B cell (primary cell): ENCODE measurements around the gene RS1. TPM values are rescaled to one million over a fixed set of nuclear protein-coding genes. Genes with fewer than 3 reads are reported as not detected.

Source experiments
- ATAC-seq: fragments of 200-7000 bp; cut with Tn5 transposase; one replicate; pipeline ENCODE4 v1.10.0; 2021; ENCODE audit warnings: low read depth, mild to moderate bottlenecking, moderate number of reproducible peaks, moderate library complexity
- CTCF ChIA-PET: fragments of 350-600 bp; sonication (Branson Sonifier 250); formaldehyde crosslinking; loops from one replicate; lab custom pipeline; 2021; ENCODE audit warnings: antibody characterized with exemption, inconsistent platforms; lab: Charles Lee
- POLR2A ChIA-PET: fragments of 350-600 bp; sonication (Branson Sonifier 250); formaldehyde crosslinking; loops from one replicate; lab custom pipeline; 2021; ENCODE audit warnings: antibody characterized with exemption; lab: Charles Lee
- DNase-seq: peaks from one replicate; pipeline ENCODE4 v3.0.0; 2013
- H2AFZ ChIP-seq: 2 replicates; pipeline ENCODE4 v1.6.1; 2012; ENCODE audit warnings: mild to moderate bottlenecking, low read depth, low read length; ENCODE audit not compliant: insufficient read depth, poor library complexity, severe bottlenecking
- H3K27ac ChIP-seq, 2 donors: 1 replicate in 1 of 2; 2 replicates in 1 of 2; pipeline ENCODE4 v1.5.1; 2012 to 2013; ENCODE audit warnings: low read length in 2 of 2, mild to moderate bottlenecking in 2 of 2, moderate library complexity in 1 of 2
- H3K27me3 ChIP-seq, 4 experiments: fragments of 200-600 bp in 1 of 4; sonication (generic) in 1 of 4; replicated peaks in 1 of 4; 1 replicate in 2 of 4; 2 replicates in 2 of 4; pipeline versions ENCODE4 v1.6.1 to v1.7.0; 2013 to 2016; ENCODE audit warnings: low read length in 3 of 4, mild to moderate bottlenecking in 2 of 4, mixed read lengths in 1 of 4, moderate library complexity in 1 of 4; ENCODE audit not compliant: insufficient read depth in 4 of 4, control insufficient read depth in 3 of 4; ENCODE audit errors: control extremely low read depth in 1 of 4
- H3K36me3 ChIP-seq, 2 experiments: replicated peaks in 1 of 2; 1 replicate in 1 of 2; 2 replicates in 1 of 2; pipeline versions ENCODE4 v1.6.1 to v1.7.1; 2013; ENCODE audit warnings: low read length in 1 of 2; ENCODE audit not compliant: insufficient read depth in 2 of 2, control insufficient read depth in 1 of 2; ENCODE audit errors: control extremely low read depth in 1 of 2, extremely low read depth in 1 of 2
- H3K4me1 ChIP-seq, 2 donors: fragments of 200-600 bp in 1 of 2; sonication (generic) in 1 of 2; 1 replicate in 1 of 2; 2 replicates in 1 of 2; pipeline versions ENCODE4 v1.5.1 to v1.6.1; 2013 to 2017; ENCODE audit warnings: low read length in 2 of 2; ENCODE audit not compliant: control insufficient read depth in 2 of 2, insufficient read depth in 2 of 2
- H3K4me2 ChIP-seq: replicated peaks from 2 replicates; pipeline ENCODE3; 2012; ENCODE audit warnings: mild to moderate bottlenecking, low read depth, low read length; ENCODE audit not compliant: poor library complexity, severe bottlenecking
- H3K4me3 ChIP-seq, 5 experiments: fragments of 200-600 bp in 1 of 5; sonication (generic) in 1 of 5; 1 replicate in 3 of 5; 2 replicates in 2 of 5; pipeline versions ENCODE4 v1.5.1 to v1.7.0; 2011 to 2016; ENCODE audit warnings: low read length in 4 of 5, mild to moderate bottlenecking in 4 of 5, low read depth in 2 of 5, control low read depth in 1 of 5, moderate library complexity in 1 of 5; ENCODE audit not compliant: insufficient read depth in 1 of 5; ENCODE audit errors: control extremely low read depth in 1 of 5, extremely low read depth in 1 of 5
- H3K79me2 ChIP-seq: fragments of 200-600 bp; sonication (generic); one replicate; pipeline ENCODE4 v1.6.0; 2016; ENCODE audit warnings: low read length; ENCODE audit not compliant: control insufficient read depth, insufficient read depth
- H3K9ac ChIP-seq: fragments of 200-600 bp; sonication (generic); 2 replicates; pipeline ENCODE4 v1.6.1; 2017; ENCODE audit warnings: mild to moderate bottlenecking, low read length, moderate library complexity
- H3K9me3 ChIP-seq, 3 donors: one replicate each; pipeline versions ENCODE4 v1.6.1 to v1.7.1; 2013; ENCODE audit warnings: low read length in 2 of 3; ENCODE audit not compliant: control insufficient read depth in 2 of 3, insufficient read depth in 1 of 3; ENCODE audit errors: control extremely low read depth in 1 of 3
- H4K20me1 ChIP-seq: 2 replicates; pipeline ENCODE4 v1.6.0; 2012; ENCODE audit warnings: mild to moderate bottlenecking, low read length; ENCODE audit not compliant: insufficient read depth, control insufficient read depth, poor library complexity, severe bottlenecking
- H3K27ac Mint-ChIP-seq: one replicate; pipeline ENCODE4 v1.8.0; 2021; ENCODE audit warnings: mixed read lengths
- H3K27me3 Mint-ChIP-seq: one replicate; pipeline ENCODE4 v1.8.0; 2021; ENCODE audit warnings: mixed read lengths
- H3K4me1 Mint-ChIP-seq: one replicate; pipeline ENCODE4 v1.8.0; 2021; ENCODE audit warnings: mixed read lengths
- H3K4me3 Mint-ChIP-seq: one replicate; pipeline ENCODE4 v1.8.0; 2021; ENCODE audit warnings: mixed read lengths
- H3K9me3 Mint-ChIP-seq: one replicate; pipeline ENCODE4 v1.8.0; 2022; ENCODE audit warnings: mixed read lengths; ENCODE audit not compliant: insufficient read depth
- EZH2 ChIP-seq: IDR thresholded peaks from 2 replicates; pipeline ENCODE4 v1.6.1; 2012; ENCODE audit warnings: borderline replicate concordance, low read depth, mild to moderate bottlenecking, moderate library complexity, low read length; ENCODE audit not compliant: insufficient read depth, poor library complexity, severe bottlenecking
- WGBS: methylation state at CpG from one replicate; pipeline ENCODE4 v1.1.5; 2013; ENCODE audit warnings: missing lambda C conversion rate; ENCODE audit not compliant: insufficient coverage; 5-methylcytosine and 5-hydroxymethylcytosine counted together
- intact Hi-C: fragments of 100-400 bp; cut with micrococcal nuclease; formaldehyde crosslinking; loops from one replicate; pipeline ENCODE4 v1.10.0; 2022
- polyA plus RNA-seq: library from polyadenylated mRNA; depleted of rRNA; stranded (reverse); fragments of >200 nt; gene quantifications from 2 replicates; pipeline ENCODE4 v1.2.3, GENCODE V29; 2012
- total RNA-seq, 2 donors: library from RNA; stranded (reverse); fragments of 120-200 nt in 1 of 2; gene quantifications; 1 replicate in 1 of 2; 2 replicates in 1 of 2; pipeline versions ENCODE4 v1.2.3 to v1.2.4, GENCODE V29; 2013 to 2022
- TF ChIP-seq, protein P1 (sequence below): fragments of 200-600 bp; IDR thresholded peaks from one replicate; pipeline ENCODE4 v1.8.0; 2022; ENCODE audit warnings: antibody characterized with exemption, mild to moderate bottlenecking

Gene RS1
- total and polyA plus RNA-seq, 2 donors (not counting 1 experiment from before 2014, with no cell fraction given): not detected

DNA sequence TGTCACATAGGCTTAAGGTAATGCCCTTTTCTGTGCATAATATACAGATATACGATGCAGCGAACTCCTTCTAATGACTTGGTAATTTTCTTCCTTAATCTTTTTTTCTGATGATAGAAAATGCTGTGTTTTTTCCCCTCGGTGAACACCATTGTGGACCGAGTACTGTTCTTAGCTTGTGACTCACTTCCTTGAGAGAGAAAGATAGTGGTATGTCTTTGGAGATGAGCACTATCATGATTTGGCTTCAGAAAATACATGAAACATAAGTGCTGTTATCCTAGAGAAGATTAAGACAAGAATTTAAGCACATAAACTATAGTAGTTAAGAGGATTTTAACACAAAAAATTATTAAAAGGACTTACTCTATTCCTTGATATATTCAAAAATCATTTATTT is 63.9 kb downstream of the RS1 start:
- Histone ChIP-seq H3K9ac (no peak overlapping the region), H3K4me3 (no peak overlapping the region), H3K79me2 (no peaks in the 10 kb centered on the region), H3K9me3 (no peaks in the 10 kb centered on the region), H3K27ac (no peak overlapping the region), H2AFZ (no peak overlapping the region), H3K4me2 (no peak overlapping the region), H3K4me1 (no peaks in the 10 kb centered on the region), H3K36me3 (peaks cover 0 to 3% of the 10 kb centered on the region in 2 experiments), H4K20me1 (no peaks in the 10 kb centered on the region), H3K27me3 (no peaks in the 10 kb centered on the region)
- TF ChIP-seq EZH2: no peak
- TF ChIP-seq, protein P1, sequence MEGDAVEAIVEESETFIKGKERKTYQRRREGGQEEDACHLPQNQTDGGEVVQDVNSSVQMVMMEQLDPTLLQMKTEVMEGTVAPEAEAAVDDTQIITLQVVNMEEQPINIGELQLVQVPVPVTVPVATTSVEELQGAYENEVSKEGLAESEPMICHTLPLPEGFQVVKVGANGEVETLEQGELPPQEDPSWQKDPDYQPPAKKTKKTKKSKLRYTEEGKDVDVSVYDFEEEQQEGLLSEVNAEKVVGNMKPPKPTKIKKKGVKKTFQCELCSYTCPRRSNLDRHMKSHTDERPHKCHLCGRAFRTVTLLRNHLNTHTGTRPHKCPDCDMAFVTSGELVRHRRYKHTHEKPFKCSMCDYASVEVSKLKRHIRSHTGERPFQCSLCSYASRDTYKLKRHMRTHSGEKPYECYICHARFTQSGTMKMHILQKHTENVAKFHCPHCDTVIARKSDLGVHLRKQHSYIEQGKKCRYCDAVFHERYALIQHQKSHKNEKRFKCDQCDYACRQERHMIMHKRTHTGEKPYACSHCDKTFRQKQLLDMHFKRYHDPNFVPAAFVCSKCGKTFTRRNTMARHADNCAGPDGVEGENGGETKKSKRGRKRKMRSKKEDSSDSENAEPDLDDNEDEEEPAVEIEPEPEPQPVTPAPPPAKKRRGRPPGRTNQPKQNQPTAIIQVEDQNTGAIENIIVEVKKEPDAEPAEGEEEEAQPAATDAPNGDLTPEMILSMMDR: no peak
- Mint-ChIP-seq H3K4me1 (no peaks in the 10 kb centered on the region), H3K27me3 (no peaks in the 10 kb centered on the region), H3K27ac (no peak overlapping the region), H3K9me3 (no peaks in the 10 kb centered on the region), H3K4me3 (no peak overlapping the region)
- no peak for ATAC-seq
- intact Hi-C loops: no loop called here
- no peak for DNase-seq
- ChIA-PET POLR2A (no interaction called here), CTCF (no interaction called here)
- no CpG with 5 or more reads among the region's 4 CpGs for WGBS

DNA sequence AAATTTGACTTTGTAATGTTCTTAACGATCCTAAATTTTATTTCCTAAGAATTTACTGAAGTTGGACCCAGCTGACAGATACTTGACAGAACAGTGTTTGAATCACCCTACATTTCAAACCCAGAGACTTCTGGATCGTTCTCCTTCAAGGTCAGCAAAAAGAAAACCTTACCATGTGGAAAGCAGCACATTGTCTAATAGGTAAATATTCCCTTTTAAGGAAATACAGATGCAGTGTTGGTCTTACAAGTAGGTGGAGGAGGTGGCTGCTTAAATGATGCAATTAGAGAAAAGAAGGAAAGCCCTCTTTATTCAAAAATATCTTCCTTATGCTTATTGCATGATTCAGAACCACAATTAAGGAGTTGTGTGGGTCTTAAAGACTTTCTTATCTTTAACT is 73.5 kb downstream of the RS1 start:
- no peak for TF ChIP-seq EZH2
- TF ChIP-seq, protein P1: no peak
- Mint-ChIP-seq H3K4me1 (no peaks in the 10 kb centered on the region), H3K9me3 (no peaks in the 10 kb centered on the region), H3K27me3 (no peaks in the 10 kb centered on the region), H3K4me3 (no peak overlapping the region), H3K27ac (no peak overlapping the region)
- no CpG with 5 or more reads among the region's 2 CpGs for WGBS
- H4K20me1 ChIP-seq: no peaks in the 10 kb centered on the region
- ATAC-seq: no peak
- no peaks in the 10 kb centered on the region for H3K79me2 ChIP-seq
- ChIA-PET POLR2A (no interaction called here), CTCF (no interaction called here)
- no peak overlapping the region for H3K9ac ChIP-seq
- H3K4me3 ChIP-seq: no peak overlapping the region
- no peaks in the 10 kb centered on the region for H3K36me3 ChIP-seq
- H3K27ac ChIP-seq: no peak overlapping the region
- H3K27me3 ChIP-seq: no peaks in the 10 kb centered on the region
- intact Hi-C loops: no loop called here
- H3K4me1 ChIP-seq: no peaks in the 10 kb centered on the region
- H2AFZ ChIP-seq: no peak overlapping the region
- DNase-seq: no peak
- no peak overlapping the region for H3K4me2 ChIP-seq
- no peaks in the 10 kb centered on the region for H3K9me3 ChIP-seq
